Parathyroid adenoma (tissue), 2 donors: Measurements from ENCODE around the gene RECQL5.

ENCODE experiments used
- H2AFZ ChIP-seq: fragments of 300-600 bp; sonication (generic); one replicate; pipeline ENCODE4 v1.7.0; 2017; ENCODE audit warnings: antibody characterized with exemption, mild to moderate bottlenecking
- H3K27ac ChIP-seq: fragments of 300-600 bp; sonication (generic); one replicate; pipeline ENCODE4 v1.7.0; 2017
- H3K27me3 ChIP-seq: fragments of 300-600 bp; sonication (generic); one replicate; pipeline ENCODE4 v1.7.0; 2017; ENCODE audit warnings: low read length; ENCODE audit not compliant: control insufficient read depth, insufficient read depth
- H3K36me3 ChIP-seq: fragments of 300-600 bp; sonication (generic); one replicate; pipeline ENCODE4 v1.7.0; 2017; ENCODE audit warnings: low read length; ENCODE audit not compliant: control insufficient read depth, insufficient read depth
- H3K4me1 ChIP-seq: fragments of 300-600 bp; sonication (generic); one replicate; pipeline ENCODE4 v1.7.0; 2017; ENCODE audit warnings: control low read depth
- H3K4me2 ChIP-seq: fragments of 300-600 bp; sonication (generic); one replicate; pipeline ENCODE4 v1.7.0; 2017; ENCODE audit warnings: low read length
- H3K4me3 ChIP-seq: fragments of 300-600 bp; sonication (generic); one replicate; pipeline ENCODE4 v1.7.0; 2017; ENCODE audit warnings: low read depth, low read length
- H3K79me2 ChIP-seq: fragments of 300-600 bp; sonication (generic); one replicate; pipeline ENCODE4 v1.7.0; 2017; ENCODE audit warnings: control low read depth
- H3K9ac ChIP-seq: fragments of 300-600 bp; sonication (generic); one replicate; pipeline ENCODE4 v1.7.0; 2017; ENCODE audit warnings: mild to moderate bottlenecking
- H3K9me3 ChIP-seq: fragments of 300-600 bp; sonication (generic); one replicate; pipeline ENCODE4 v1.7.0; 2017; ENCODE audit warnings: low read length; ENCODE audit not compliant: control insufficient read depth
- CTCF ChIP-seq: fragments of 300-600 bp; sonication (generic); IDR thresholded peaks from one replicate; pipeline ENCODE4 v1.7.0; 2017; ENCODE audit warnings: antibody characterized with exemption, mild to moderate bottlenecking
- donor health status: primary hyperparathyroidism.

Gene RECQL5

GRCh38 chr17:75601057-75601987, 65.6 kb downstream of the RECQL5 start:
- no peak overlapping the region for H3K9ac ChIP-seq
- no peaks in the 10 kb centered on the region for H3K9me3 ChIP-seq
- H3K79me2 ChIP-seq = no peaks in the 10 kb centered on the region
- no peak overlapping the region for H3K4me3 ChIP-seq
- H3K4me1 ChIP-seq = no peaks in the 10 kb centered on the region
- TF ChIP-seq CTCF = peak; percentile 62
- no peaks in the 10 kb centered on the region for H3K36me3 ChIP-seq
- H3K27ac ChIP-seq = no peak overlapping the region
- no peak overlapping the region for H3K4me2 ChIP-seq
- no peaks in the 10 kb centered on the region for H3K27me3 ChIP-seq
- H2AFZ ChIP-seq = no peak overlapping the region

- H3K27ac ChIP-seq = no peak overlapping the region
- H3K4me2 ChIP-seq = no peak overlapping the region
- no peaks in the 10 kb centered on the region for H3K4me1 ChIP-seq
- H3K27me3 ChIP-seq = no peaks in the 10 kb centered on the region
- H3K4me3 ChIP-seq = no peak overlapping the region
- no peaks in the 10 kb centered on the region for H3K79me2 ChIP-seq
- TF ChIP-seq CTCF = no peak
- H3K36me3 ChIP-seq = no peaks in the 10 kb centered on the region
- H2AFZ ChIP-seq = no peak overlapping the region
- no peaks in the 10 kb centered on the region for H3K9me3 ChIP-seq
- no peak overlapping the region for H3K9ac ChIP-seq
Observed at GRCh38 chr17:75596320-75597087, 70.5 kb downstream of the RECQL5 start.

GRCh38 chr17:75595920-75596313, 71.0 kb downstream of the RECQL5 start:
- TF ChIP-seq CTCF = no peak
- Histone ChIP-seq H3K27me3 (no peaks in the 10 kb centered on the region), H3K4me3 (no peak overlapping the region), H3K4me1 (no peaks in the 10 kb centered on the region), H3K27ac (no peak overlapping the region), H2AFZ (no peak overlapping the region), H3K36me3 (no peaks in the 10 kb centered on the region), H3K9ac (no peak overlapping the region), H3K9me3 (no peaks in the 10 kb centered on the region), H3K4me2 (no peak overlapping the region), H3K79me2 (no peaks in the 10 kb centered on the region)

- no peak for TF ChIP-seq CTCF
- no peaks in the 10 kb centered on the region for H3K4me1 ChIP-seq
Observed at GRCh38 chr17:75595284-75595919, 71.6 kb downstream of the RECQL5 start.

More at GRCh38 chr17:75595284-75595919, 71.6 kb downstream of the RECQL5 start:
- no peaks in the 10 kb centered on the region for H3K36me3 ChIP-seq
- H3K27ac ChIP-seq = no peak overlapping the region
- no peak overlapping the region for H2AFZ ChIP-seq
- no peak overlapping the region for H3K9ac ChIP-seq
- H3K9me3 ChIP-seq = no peaks in the 10 kb centered on the region
- no peak overlapping the region for H3K4me3 ChIP-seq
- H3K27me3 ChIP-seq = no peaks in the 10 kb centered on the region
- no peaks in the 10 kb centered on the region for H3K79me2 ChIP-seq
- no peak overlapping the region for H3K4me2 ChIP-seq
